Osteoblast (primary cell): ENCODE data around the gene MPC2. TPM values are rescaled to one million over a fixed set of nuclear protein-coding genes. Genes with fewer than 3 reads are reported as not detected.

Experiments used
- DNase-seq: peaks from one replicate; pipeline ENCODE4 v3.0.0; 2011; ENCODE audit warnings: low spot score, mixed read lengths; ENCODE audit not compliant: insufficient read length; ENCODE audit errors: missing footprints
- H2AFZ ChIP-seq: 2 replicates; pipeline ENCODE4 v1.6.0; 2011; ENCODE audit warnings: mild to moderate bottlenecking, low read length
- H3K27ac ChIP-seq: 2 replicates; pipeline ENCODE4 v1.5.1; 2011; ENCODE audit warnings: mild to moderate bottlenecking, low read depth, low read length, moderate library complexity
- H3K27me3 ChIP-seq: 2 replicates; pipeline ENCODE4 v1.6.0; 2012; ENCODE audit warnings: mild to moderate bottlenecking, control low read depth, inconsistent platforms, low read length, moderate library complexity; ENCODE audit not compliant: insufficient read depth
- H3K36me3 ChIP-seq: 2 replicates; pipeline ENCODE4 v1.5.1; 2011; ENCODE audit warnings: mild to moderate bottlenecking, low read length, control low read depth, moderate library complexity; ENCODE audit not compliant: insufficient read depth
- H3K4me1 ChIP-seq: 2 replicates; pipeline ENCODE4 v1.5.1; 2011; ENCODE audit warnings: mild to moderate bottlenecking, low read length, control low read depth, moderate library complexity; ENCODE audit not compliant: insufficient read depth
- H3K4me2 ChIP-seq: 2 replicates; pipeline ENCODE4 v1.6.0; 2011; ENCODE audit warnings: mild to moderate bottlenecking, low read length; ENCODE audit not compliant: insufficient read depth
- H3K4me3 ChIP-seq: fragments of 200-600 bp; sonication (generic); 3 replicates; pipeline ENCODE4 v1.5.1; 2012; ENCODE audit warnings: mild to moderate bottlenecking, low read length, inconsistent platforms; ENCODE audit not compliant: insufficient read depth
- H3K79me2 ChIP-seq: 2 replicates; pipeline ENCODE4 v1.6.0; 2012; ENCODE audit warnings: mild to moderate bottlenecking, low read length, control low read depth, inconsistent platforms; ENCODE audit not compliant: insufficient read depth
- H3K9me3 ChIP-seq: 2 replicates; pipeline ENCODE4 v1.5.1; 2011; ENCODE audit warnings: low read depth, low read length, control low read depth
- H4K20me1 ChIP-seq: 2 replicates; pipeline ENCODE4 v1.6.0; 2012; ENCODE audit warnings: mild to moderate bottlenecking, low read length, control low read depth; ENCODE audit not compliant: insufficient read depth
- total RNA-seq: library from RNA; depleted of rRNA; stranded (reverse); fragments of >200 nt; gene quantifications from 2 replicates; pipeline ENCODE4 v1.2.3, GENCODE V29; 2012
- TF ChIP-seq, protein P1 (sequence below): IDR thresholded peaks from 2 replicates; pipeline ENCODE4 v1.5.1; 2011; ENCODE audit warnings: mild to moderate bottlenecking, low read depth, low read length, moderate library complexity; ENCODE audit errors: extremely low read depth

Gene MPC2
- total RNA-seq, 1 donor: 34.7 TPM

DNA sequence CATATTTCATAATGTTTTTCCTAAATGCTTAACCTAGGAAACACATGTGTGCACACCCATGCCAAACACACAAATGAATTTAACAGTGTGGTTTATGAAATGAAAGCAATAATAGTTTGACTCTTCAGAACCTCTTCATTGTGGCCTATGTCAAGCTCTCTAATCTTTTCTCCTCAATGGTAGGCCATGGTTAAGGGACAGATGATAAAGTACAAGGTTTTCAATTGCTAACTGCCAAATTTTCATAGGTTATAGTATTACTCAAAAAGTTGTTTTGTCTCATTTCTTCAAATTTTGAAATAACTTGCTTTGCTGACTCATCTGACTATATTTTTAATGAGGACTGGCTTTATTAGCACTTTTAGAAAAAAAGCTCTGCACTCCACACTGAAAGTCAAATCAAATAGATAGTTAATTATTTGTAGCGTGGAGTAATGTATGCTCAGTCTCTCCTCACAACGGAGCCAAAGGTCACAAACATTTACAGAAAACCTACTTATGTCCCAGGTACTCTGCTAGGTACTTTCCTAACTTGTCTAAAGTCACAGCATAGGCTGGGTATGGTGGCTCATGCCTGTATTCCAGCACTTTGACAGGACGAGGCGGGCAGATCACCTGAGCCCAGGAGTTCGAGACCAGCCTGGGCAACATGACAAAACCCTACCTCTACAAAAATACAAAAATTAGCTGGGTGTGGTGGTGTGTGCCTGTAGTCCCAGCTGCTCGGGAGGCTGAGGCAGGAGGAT lies 19.9 kb downstream of the MPC2 start:
- H4K20me1 ChIP-seq: no peaks in the 10 kb centered on the region
- no peaks in the 10 kb centered on the region for H3K9me3 ChIP-seq
- H2AFZ ChIP-seq: no peak overlapping the region
- H3K4me2 ChIP-seq: no peak overlapping the region
- H3K79me2 ChIP-seq: peaks cover 6% of the 10 kb centered on the region
- H3K4me3 ChIP-seq: no peak overlapping the region
- H3K27ac ChIP-seq: no peak overlapping the region
- TF ChIP-seq, protein P1, sequence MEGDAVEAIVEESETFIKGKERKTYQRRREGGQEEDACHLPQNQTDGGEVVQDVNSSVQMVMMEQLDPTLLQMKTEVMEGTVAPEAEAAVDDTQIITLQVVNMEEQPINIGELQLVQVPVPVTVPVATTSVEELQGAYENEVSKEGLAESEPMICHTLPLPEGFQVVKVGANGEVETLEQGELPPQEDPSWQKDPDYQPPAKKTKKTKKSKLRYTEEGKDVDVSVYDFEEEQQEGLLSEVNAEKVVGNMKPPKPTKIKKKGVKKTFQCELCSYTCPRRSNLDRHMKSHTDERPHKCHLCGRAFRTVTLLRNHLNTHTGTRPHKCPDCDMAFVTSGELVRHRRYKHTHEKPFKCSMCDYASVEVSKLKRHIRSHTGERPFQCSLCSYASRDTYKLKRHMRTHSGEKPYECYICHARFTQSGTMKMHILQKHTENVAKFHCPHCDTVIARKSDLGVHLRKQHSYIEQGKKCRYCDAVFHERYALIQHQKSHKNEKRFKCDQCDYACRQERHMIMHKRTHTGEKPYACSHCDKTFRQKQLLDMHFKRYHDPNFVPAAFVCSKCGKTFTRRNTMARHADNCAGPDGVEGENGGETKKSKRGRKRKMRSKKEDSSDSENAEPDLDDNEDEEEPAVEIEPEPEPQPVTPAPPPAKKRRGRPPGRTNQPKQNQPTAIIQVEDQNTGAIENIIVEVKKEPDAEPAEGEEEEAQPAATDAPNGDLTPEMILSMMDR: no peak
- H3K36me3 ChIP-seq: peaks cover 17% of the 10 kb centered on the region
- no peak for DNase-seq
- H3K4me1 ChIP-seq: peaks cover 3% of the 10 kb centered on the region
- no peaks in the 10 kb centered on the region for H3K27me3 ChIP-seq

DNA sequence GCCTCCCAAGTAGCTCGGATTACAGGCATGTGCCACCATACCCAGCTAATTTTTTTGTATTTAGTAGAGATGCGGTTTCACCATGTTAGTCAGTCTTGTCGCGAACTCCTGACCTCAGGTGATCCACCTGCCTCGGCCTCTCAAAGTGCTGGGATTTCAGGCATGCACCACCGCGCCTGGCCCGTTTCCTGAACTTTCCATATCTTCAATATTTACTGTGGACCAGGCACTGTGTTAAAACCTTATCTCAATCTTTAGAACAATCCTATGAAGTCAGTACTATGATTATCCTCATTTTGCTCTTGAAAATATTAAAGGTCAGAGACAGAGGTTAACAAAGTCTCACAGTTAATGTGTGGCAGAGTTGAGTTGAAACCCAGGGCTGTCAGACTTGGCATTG lies 21.3 kb downstream of the MPC2 start:
- H3K27me3 ChIP-seq: no peaks in the 10 kb centered on the region

DNA sequence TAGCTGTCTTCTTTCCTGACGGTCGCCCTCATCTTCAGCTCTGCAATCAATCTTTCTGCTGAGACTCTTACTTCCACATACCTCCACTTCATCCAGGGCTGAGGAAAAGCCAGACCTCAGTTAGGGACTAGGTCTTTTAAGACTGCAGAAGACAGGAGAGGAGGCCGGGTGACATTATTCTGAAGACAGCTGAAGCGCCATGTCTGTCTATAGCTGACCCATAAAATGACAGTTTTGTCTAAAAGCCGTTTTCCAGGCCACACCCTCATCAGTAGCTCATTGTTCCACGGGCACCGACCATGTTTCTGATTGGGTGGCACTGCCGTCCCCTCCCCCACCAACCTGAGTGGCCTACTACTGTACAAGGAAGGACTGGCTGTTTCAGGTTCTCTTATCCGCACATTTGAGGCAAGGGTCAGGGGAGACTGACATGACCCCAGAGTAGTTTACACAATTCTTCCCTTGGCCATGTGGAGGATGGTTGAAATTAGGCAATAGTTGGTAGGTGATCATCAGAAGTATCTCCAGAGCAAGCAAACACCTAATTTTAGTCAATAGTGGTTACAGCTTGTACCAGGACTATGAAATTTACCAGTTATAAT lies 22.9 kb downstream of the MPC2 start, which contains the start of gene ADCY10:
Gene ADCY10 (minus strand): TSS at position 240 of the 602 bp plus-strand sequence. CDS start 8,994 bp downstream, outside the sequence.
- TF ChIP-seq, protein P1: no peak
- peaks cover 17% of the 10 kb centered on the region for H3K36me3 ChIP-seq
- peaks cover 1% of the 10 kb centered on the region for H3K9me3 ChIP-seq
- H3K4me1 ChIP-seq: no peaks in the 10 kb centered on the region
- H3K27me3 ChIP-seq: no peaks in the 10 kb centered on the region
- H3K4me2 ChIP-seq: no peak within 1 kb of the TSS
- no peak for DNase-seq
- H3K79me2 ChIP-seq: no peaks in the 10 kb centered on the region
- H3K4me3 ChIP-seq: no peak within 1 kb of the TSS
- no peak within 1 kb of the TSS for H3K27ac ChIP-seq
- no peaks in the 10 kb centered on the region for H4K20me1 ChIP-seq
- no peak within 1 kb of the TSS for H2AFZ ChIP-seq

More for the DNA sequence above, 21.3 kb downstream of the MPC2 start:
- no peaks in the 10 kb centered on the region for H3K4me1 ChIP-seq
- no peak for DNase-seq
- TF ChIP-seq, protein P1: no peak
- H3K4me2 ChIP-seq: no peak overlapping the region
- H3K4me3 ChIP-seq: no peak overlapping the region
- H3K9me3 ChIP-seq: no peaks in the 10 kb centered on the region
- H2AFZ ChIP-seq: no peak overlapping the region
- H3K27ac ChIP-seq: no peak overlapping the region
- no peaks in the 10 kb centered on the region for H4K20me1 ChIP-seq
- H3K79me2 ChIP-seq: peaks cover 2% of the 10 kb centered on the region
- H3K36me3 ChIP-seq: peaks cover 17% of the 10 kb centered on the region

DNA sequence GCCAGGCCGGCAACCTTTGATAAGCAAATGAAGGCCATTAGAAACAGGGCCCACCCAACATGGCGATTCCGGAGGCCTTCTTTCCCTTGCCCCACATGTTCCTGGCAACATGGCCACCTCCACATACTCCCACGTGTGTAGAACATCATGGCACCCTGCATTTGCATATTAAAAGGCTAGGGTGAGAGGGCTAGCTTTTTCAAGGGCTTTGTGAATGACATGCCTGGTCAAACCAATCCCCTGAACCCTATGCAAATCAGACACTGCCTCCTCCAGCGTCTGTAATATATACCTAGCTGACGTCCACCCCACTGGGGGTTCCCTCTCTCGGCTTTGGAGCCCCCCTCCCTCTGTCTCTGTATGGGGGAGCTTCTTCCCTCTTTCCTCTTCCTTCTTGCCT lies 24.6 kb downstream of the MPC2 start:
- TF ChIP-seq, protein P1: no peak
- H3K4me1 ChIP-seq: no peaks in the 10 kb centered on the region
- no peak overlapping the region for H2AFZ ChIP-seq
- DNase-seq: no peak
- H3K4me3 ChIP-seq: no peak overlapping the region
- H3K27ac ChIP-seq: no peak overlapping the region
- H3K27me3 ChIP-seq: no peaks in the 10 kb centered on the region
- H3K36me3 ChIP-seq: peaks cover 14% of the 10 kb centered on the region
- H3K4me2 ChIP-seq: no peak overlapping the region
- H3K9me3 ChIP-seq: peaks cover 1% of the 10 kb centered on the region
- H3K79me2 ChIP-seq: no peaks in the 10 kb centered on the region
- H4K20me1 ChIP-seq: no peaks in the 10 kb centered on the region
